Calu3 (cell line): ENCODE data around the gene INF2. TPM values are rescaled to one million over a fixed set of nuclear protein-coding genes. Genes with fewer than 3 reads are reported as not detected.

Experiments used
- BruUV-seq: library from RNA; stranded (reverse); fragments of 400-500 nt; replicated peaks from 2 replicates; lab custom pipeline; 2021; lab: Mats Ljungman, UMichigan
- CTCF ChIA-PET: fragments of 300-600 bp; sonication (Branson Sonifier 250); formaldehyde crosslinking; loops from one replicate; lab custom pipeline; 2022; ENCODE audit warnings: antibody characterized with exemption; lab: Charles Lee
- DNase-seq: peaks from one replicate; pipeline ENCODE4 v3.0.0; 2022
- H3K27ac Mint-ChIP-seq: one replicate; pipeline ENCODE4 v1.8.0; 2022; ENCODE audit warnings: mixed read lengths; ENCODE audit not compliant: unreplicated experiment
- H3K27me3 Mint-ChIP-seq: one replicate; pipeline ENCODE4 v1.8.0; 2022; ENCODE audit warnings: mixed read lengths; ENCODE audit not compliant: unreplicated experiment
- H3K36me3 Mint-ChIP-seq: one replicate; pipeline ENCODE4 v1.8.0; 2022; ENCODE audit warnings: mild to moderate bottlenecking, moderate library complexity, mixed read lengths; ENCODE audit not compliant: insufficient read depth, unreplicated experiment
- H3K4me1 Mint-ChIP-seq: one replicate; pipeline ENCODE4 v1.8.0; 2022; ENCODE audit warnings: mild to moderate bottlenecking, low read depth, mixed read lengths; ENCODE audit not compliant: unreplicated experiment
- H3K4me3 Mint-ChIP-seq: one replicate; pipeline ENCODE4 v1.8.0; 2022; ENCODE audit warnings: mild to moderate bottlenecking, low read depth, moderate library complexity, mixed read lengths; ENCODE audit not compliant: unreplicated experiment
- H3K9me3 Mint-ChIP-seq: one replicate; pipeline ENCODE4 v1.8.0; 2022; ENCODE audit warnings: low read depth, mixed read lengths; ENCODE audit not compliant: unreplicated experiment
- CTCF ChIP-seq: fragments of 200-600 bp; IDR thresholded peaks from one replicate; pipeline ENCODE4 v1.8.0; 2022; ENCODE audit warnings: antibody characterized with exemption; ENCODE audit not compliant: unreplicated experiment
- intact Hi-C: fragments of 100-400 bp; cut with micrococcal nuclease; formaldehyde crosslinking; loops from one replicate; pipeline ENCODE4 v1.10.0; 2022; ENCODE audit not compliant: unreplicated experiment
- total RNA-seq: library from RNA; stranded (reverse); gene quantifications from 2 replicates; pipeline ENCODE4 v1.2.3, GENCODE V29; 2022

Gene INF2
- total RNA-seq, 1 experiment from 2014 or later, result 208 TPM

GRCh38 chr14:104680806-104681688 is 8.4 kb upstream of the INF2 start:
- Mint-ChIP-seq H3K27ac (peak overlapping the region; percentile 99), H3K27me3 (no peaks in the 10 kb centered on the region), H3K4me1 (peaks cover 73% of the 10 kb centered on the region), H3K9me3 (no peaks in the 10 kb centered on the region), H3K36me3 (peaks cover 40% of the 10 kb centered on the region), H3K4me3 (peak overlapping the region; percentile 76)
- CTCF ChIA-PET, result interaction anchor here (0.6 to 4.0 kb wide), 7 partner anchors 8 to 35 kb away, joined by 3 to 47 read pairs (median 5); partner anchors contain the start of gene INF2
- intact Hi-C loops, result loop anchor here (2.0 to 5.0 kb wide), 2 partner anchors 14 to 34 kb away; no protein-coding TSS in a partner anchor
- TF ChIP-seq CTCF, result no peak
- TSS peak; percentile 73 for BruUV-seq
- DNase-seq, result peak; percentile 74

- DNase-seq, result peak; percentile 85
- intact Hi-C loops, result loop anchor here (2.0 to 5.0 kb wide), 2 partner anchors 15 to 34 kb away; no protein-coding TSS in a partner anchor
- Mint-ChIP-seq H3K36me3 (peaks cover 40% of the 10 kb centered on the region), H3K4me1 (peaks cover 79% of the 10 kb centered on the region), H3K27ac (peak overlapping the region; percentile 99), H3K9me3 (no peaks in the 10 kb centered on the region), H3K27me3 (no peaks in the 10 kb centered on the region), H3K4me3 (peak overlapping the region; percentile 76)
- BruUV-seq, result no TSS peak
- no peak for TF ChIP-seq CTCF
- CTCF ChIA-PET, result interaction anchor here (0.7 to 4.0 kb wide), 6 partner anchors 8 to 31 kb away, joined by 3 to 47 read pairs (median 5); no protein-coding TSS in a partner anchor
These were observed 7.7 kb upstream of the INF2 start for GRCh38 chr14:104681689-104682074.

GRCh38 chr14:104682107-104682593 is 7.3 kb upstream of the INF2 start:
- Mint-ChIP-seq H3K4me3 (peak overlapping the region; percentile 76), H3K27ac (peak overlapping the region; percentile 99), H3K27me3 (no peaks in the 10 kb centered on the region), H3K4me1 (peaks cover 84% of the 10 kb centered on the region), H3K9me3 (no peaks in the 10 kb centered on the region), H3K36me3 (peaks cover 44% of the 10 kb centered on the region)
- no peak for TF ChIP-seq CTCF
- no TSS peak for BruUV-seq
- intact Hi-C loops, result loop anchor here (5.0 kb wide), 1 partner anchor 35 kb away; no protein-coding TSS in a partner anchor
- CTCF ChIA-PET, result interaction anchor here (0.7 to 4.0 kb wide), 7 partner anchors 9 to 31 kb away, joined by 3 to 47 read pairs (median 5); no protein-coding TSS in a partner anchor
- peak; percentile 36 for DNase-seq

- Mint-ChIP-seq H3K9me3 (no peaks in the 10 kb centered on the region), H3K4me3 (no peak overlapping the region), H3K4me1 (peaks cover 88% of the 10 kb centered on the region), H3K27ac (peak overlapping the region; percentile 19), H3K27me3 (no peaks in the 10 kb centered on the region), H3K36me3 (peaks cover 48% of the 10 kb centered on the region)
- DNase-seq, result no peak
- intact Hi-C loops, result loop anchor here (5.0 kb wide), 1 partner anchor 37 kb away; no protein-coding TSS in a partner anchor
- no peak for TF ChIP-seq CTCF
- CTCF ChIA-PET, result interaction anchor here (4.0 kb wide), 1 partner anchor 18 kb away, joined by 47 read pairs; no protein-coding TSS in a partner anchor
- BruUV-seq, result no TSS peak
These were observed 5.6 kb upstream of the INF2 start for GRCh38 chr14:104683653-104684448.
